HG02763 (cell line): ENCODE measurements around the gene MRGPRX3.

Source experiments
- ATAC-seq: cut with Tn5 transposase; IDR thresholded peaks from one replicate; pipeline ENCODE4 v1.9.1; 2021; ENCODE audit warnings: mild to moderate bottlenecking, moderate library complexity; ENCODE audit not compliant: unreplicated experiment

Gene MRGPRX3

DNA sequence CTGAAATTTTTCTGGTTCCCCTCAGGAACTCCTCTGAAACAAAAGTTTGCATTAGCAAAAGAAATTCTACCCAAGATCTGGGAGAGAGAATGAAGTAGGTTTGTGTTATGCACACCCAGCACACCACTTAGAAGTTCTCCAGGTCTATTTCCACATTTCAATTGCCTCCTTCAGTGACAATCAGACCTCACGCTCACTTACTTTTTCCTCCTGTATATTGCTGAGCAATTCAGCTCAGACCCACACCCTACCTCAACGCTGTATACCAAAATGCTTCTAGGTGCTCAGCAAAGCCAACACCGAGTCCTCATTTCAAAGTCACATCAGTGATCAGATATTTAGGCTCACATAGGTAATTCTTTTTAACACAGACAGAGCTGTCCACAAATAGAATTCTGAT lies 19.2 kb downstream of the MRGPRX3 start:
- ATAC-seq = no peak

GRCh38 chr11:18168372-18168771 lies 36.0 kb downstream of the MRGPRX3 start:
- no peak for ATAC-seq

GRCh38 chr11:18171377-18172000 lies 39.1 kb downstream of the MRGPRX3 start:
- ATAC-seq = no peak

GRCh38 chr11:18172666-18173065 lies 40.3 kb downstream of the MRGPRX3 start, which contains the start of gene MRGPRX4:
MRGPRX4 (plus strand) TSS chr11:18172837; CDS start chr11:18173257, 420 bp downstream.
- ATAC-seq = no peak

- ATAC-seq = no peak
These were observed 41.0 kb downstream of the MRGPRX3 start for GRCh38 chr11:18173225-18173866.
